Transverse colon (tissue), 3 donors: ENCODE measurements around the gene PRPH2.
"Not testable (repeated sequence)": the region's sequence is repeated elsewhere in the genome, so short reads cannot be mapped to it uniquely, and the experiment has no call there.

Source experiments
- EP300 ChIP-seq: sonication (generic); formaldehyde crosslinking; IDR thresholded peaks from one replicate; pipeline ENCODE4 v1.6.1; 2017; ENCODE audit warnings: antibody characterized with exemption, low read depth
- POLR2A ChIP-seq: fragments of 450-650 bp; IDR thresholded peaks from one replicate; pipeline ENCODE4 v1.6.1; 2016; ENCODE audit warnings: antibody characterized with exemption, mild to moderate bottlenecking, moderate library complexity
- TF ChIP-seq, protein P1 (sequence below), 5 experiments: fragments of 200-600 bp in 3 of 5; fragments of 450-650 bp in 2 of 5; sonication (generic) in 3 of 5; IDR thresholded peaks; 1 replicate in 2 of 5; 2 replicates in 3 of 5; pipeline ENCODE4 v1.5.1; 2016 to 2017; ENCODE audit warnings: antibody characterized with exemption in 5 of 5, inconsistent platforms in 3 of 5, mild to moderate bottlenecking in 2 of 5, moderate library complexity in 1 of 5

DNA sequence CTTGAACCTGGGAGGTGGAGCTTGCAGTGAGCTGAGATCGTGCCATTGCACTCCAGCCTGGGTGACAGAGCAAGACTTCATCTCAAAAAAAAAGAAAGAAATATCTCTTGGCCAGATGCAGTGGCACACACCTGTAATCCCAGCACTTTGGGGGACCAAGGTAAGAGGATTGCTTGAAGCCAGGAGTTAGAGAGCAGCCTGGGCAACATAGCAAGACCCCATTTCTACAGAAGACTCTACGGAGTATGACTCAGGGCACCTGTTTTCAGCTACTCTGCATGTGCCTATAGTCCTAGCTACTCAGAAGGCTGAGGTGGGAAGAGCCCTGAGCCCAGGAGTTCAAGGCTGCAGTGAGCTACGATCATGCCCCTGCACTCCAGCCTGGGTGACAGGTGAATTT lies 19.6 kb downstream of the PRPH2 start:
- not testable (repeated sequence) for TF ChIP-seq POLR2A, EP300
- TF ChIP-seq, protein P1, sequence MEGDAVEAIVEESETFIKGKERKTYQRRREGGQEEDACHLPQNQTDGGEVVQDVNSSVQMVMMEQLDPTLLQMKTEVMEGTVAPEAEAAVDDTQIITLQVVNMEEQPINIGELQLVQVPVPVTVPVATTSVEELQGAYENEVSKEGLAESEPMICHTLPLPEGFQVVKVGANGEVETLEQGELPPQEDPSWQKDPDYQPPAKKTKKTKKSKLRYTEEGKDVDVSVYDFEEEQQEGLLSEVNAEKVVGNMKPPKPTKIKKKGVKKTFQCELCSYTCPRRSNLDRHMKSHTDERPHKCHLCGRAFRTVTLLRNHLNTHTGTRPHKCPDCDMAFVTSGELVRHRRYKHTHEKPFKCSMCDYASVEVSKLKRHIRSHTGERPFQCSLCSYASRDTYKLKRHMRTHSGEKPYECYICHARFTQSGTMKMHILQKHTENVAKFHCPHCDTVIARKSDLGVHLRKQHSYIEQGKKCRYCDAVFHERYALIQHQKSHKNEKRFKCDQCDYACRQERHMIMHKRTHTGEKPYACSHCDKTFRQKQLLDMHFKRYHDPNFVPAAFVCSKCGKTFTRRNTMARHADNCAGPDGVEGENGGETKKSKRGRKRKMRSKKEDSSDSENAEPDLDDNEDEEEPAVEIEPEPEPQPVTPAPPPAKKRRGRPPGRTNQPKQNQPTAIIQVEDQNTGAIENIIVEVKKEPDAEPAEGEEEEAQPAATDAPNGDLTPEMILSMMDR (IDR thresholded peaks at IDR 0.05) = not testable (repeated sequence)
